K562 (cell line): ENCODE data around the gene UTP4. TPM values are rescaled to one million over a fixed set of nuclear protein-coding genes. Genes with fewer than 3 reads are reported as not detected.

ENCODE experiments used
- CBX3 ChIP-seq, 2 experiments: IDR thresholded peaks; 1 replicate in 1 of 2; 2 replicates in 1 of 2; pipeline ENCODE4 v1.6.1; 2012; ENCODE audit warnings: inconsistent platforms in 2 of 2, low read length in 2 of 2, borderline replicate concordance in 1 of 2, control low read depth in 1 of 2
- E2F3 ChIP-seq: fragments of 250-450 bp; sonication (Bioruptor Pico); IDR thresholded peaks from 2 replicates; pipeline ENCODE4 v1.4.0; 2020; ENCODE audit warnings: mild to moderate bottlenecking
- NBN ChIP-seq: fragments of 450-650 bp; IDR thresholded peaks from 2 replicates; pipeline ENCODE4 v1.6.1; 2016; ENCODE audit warnings: low read depth, mild to moderate bottlenecking
- NCOA1 ChIP-seq: fragments of 450-650 bp; IDR thresholded peaks from 2 replicates; pipeline ENCODE4 v1.6.1; 2016; ENCODE audit warnings: low read depth
- NEUROD1 ChIP-seq: fragments of 150-350 bp; IDR thresholded peaks from 2 replicates; pipeline ENCODE4 v1.6.1; 2014; ENCODE audit warnings: borderline replicate concordance, low read length, low read depth; ENCODE audit not compliant: partially characterized antibody
- SMARCC2 ChIP-seq: fragments of 450-650 bp; IDR thresholded peaks from 2 replicates; pipeline ENCODE4 v1.6.1; 2017; ENCODE audit warnings: antibody characterized with exemption, moderate library complexity, mild to moderate bottlenecking, low read depth
- SRSF9 ChIP-seq: fragments of 200-400 bp; formaldehyde crosslinking; IDR thresholded peaks from 2 replicates; pipeline ENCODE4 v1.6.1; 2017; ENCODE audit warnings: low read depth, low read length, borderline replicate concordance
- THRAP3 ChIP-seq: fragments of 450-650 bp; IDR thresholded peaks from 2 replicates; pipeline ENCODE4 v1.6.1; 2016; ENCODE audit warnings: mild to moderate bottlenecking, inconsistent platforms, borderline replicate concordance
- ZBED1 ChIP-seq: IDR thresholded peaks from 2 replicates; pipeline ENCODE4 v1.6.1; 2014
- ZNF384 ChIP-seq: IDR thresholded peaks from 2 replicates; pipeline ENCODE4 v1.6.1; 2012; ENCODE audit warnings: low read depth, low read length, improper control_type of control experiment
- ZNF785 ChIP-seq: fragments of 250-450 bp; sonication (Bioruptor Pico); IDR thresholded peaks from 2 replicates; pipeline ENCODE4 v1.4.0; 2020; ENCODE audit warnings: mild to moderate bottlenecking
- polyA plus RNA-seq, 8 experiments: library from polyadenylated mRNA; depleted of rRNA in 4 of 8; stranded (reverse) in 5 of 8; unstranded in 3 of 8; fragments of >200 nt; fragmentation: Nextera tagmentation in 2 of 8; fragmentation: Illumina TruSeq in 1 of 8; extraction: Ambion mirVana in 2 of 8; extraction: Trizol in 1 of 8; gene quantifications; 2 replicates each; pipeline versions ENCODE4 v1.2.1 to v1.2.3, GENCODE V29; 2011 to 2014; ENCODE audit warnings: inconsistent platforms in 1 of 8, missing spikeins in 1 of 8
- total RNA-seq, 7 experiments: library from RNA; depleted of rRNA in 6 of 7; stranded (reverse); fragments of >200 nt in 6 of 7; fragmentation: Illumina TruSeq in 2 of 7; extraction: Trizol in 2 of 7; gene quantifications; 2 replicates each; pipeline versions ENCODE4 v1.2.1 to v1.2.3, GENCODE V29; 2011 to 2021; ENCODE audit warnings: low replicate concordance in 1 of 7
- TF ChIP-seq, protein P1 (sequence below): fragments of 450-650 bp; IDR thresholded peaks from 2 replicates; pipeline ENCODE4 v1.7.1; 2018; ENCODE audit warnings: mild to moderate bottlenecking, low read depth; ENCODE audit not compliant: partially characterized antibody
- TF ChIP-seq, protein P2 (sequence below): fragments of 250-450 bp; sonication (Bioruptor Pico); IDR thresholded peaks from 2 replicates; pipeline ENCODE4 v1.5.1; 2021; ENCODE audit warnings: mild to moderate bottlenecking
- TF ChIP-seq, protein P3 (sequence below), 2 experiments: fragments of 450-650 bp; conservative IDR thresholded peaks; 2 replicates each; pipeline ENCODE4 v1.6.1; 2017; ENCODE audit warnings: mild to moderate bottlenecking in 2 of 2, moderate library complexity in 2 of 2
- TF ChIP-seq, protein P4 (sequence below): fragments of 450-650 bp; formaldehyde crosslinking; IDR thresholded peaks from 2 replicates; pipeline ENCODE4 v1.4.0; 2020; ENCODE audit warnings: mild to moderate bottlenecking, moderate library complexity
- TF ChIP-seq, protein P5 (sequence below), 3 experiments: fragments of 200-800 bp in 1 of 3; fragments of 250-450 bp in 1 of 3; fragments of 450-650 bp in 1 of 3; sonication (Bioruptor Pico) in 1 of 3; sonication (Bioruptor generic) in 1 of 3; formaldehyde crosslinking in 1 of 3; IDR thresholded peaks; 2 replicates each; pipeline versions ENCODE4 v1.6.1 to v1.8.0; 2016 to 2022; ENCODE audit warnings: mild to moderate bottlenecking in 2 of 3, missing genetic modification characterization in 2 of 3, missing compliant biosample characterization in 1 of 3, moderate library complexity in 1 of 3

UTP4 gene
- total and polyA plus RNA-seq, 9 of the 15 experiments (the other 6 are each of a cell fraction or from before 2014, with no cell fraction given), result 46.1 to 203 (median 145) TPM

DNA sequence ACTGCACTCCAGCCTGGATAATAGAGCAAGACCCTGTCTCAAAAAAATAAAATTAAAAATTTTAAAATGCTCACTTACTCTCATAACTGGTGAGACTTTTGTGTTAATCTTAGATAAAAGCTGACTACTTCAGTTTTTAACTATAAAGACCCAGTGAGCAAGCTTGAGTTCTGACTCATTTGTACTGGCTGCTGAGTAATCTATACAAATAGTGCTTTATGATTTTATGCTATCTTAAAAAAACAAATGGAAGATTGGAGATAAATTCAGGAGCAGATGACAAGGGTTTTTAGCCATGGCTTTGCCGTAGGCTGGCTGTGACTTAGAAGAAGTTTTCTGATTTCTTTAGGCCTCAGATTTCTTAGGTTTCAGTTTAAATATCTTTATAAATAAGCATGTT, 85.0 kb downstream of the UTP4 start (continued):
- TF ChIP-seq NCOA1 (no peak), SRSF9 (no peak), NBN (no peak), SMARCC2 (peak; percentile 84), ZNF384 (no peak), E2F3 (CRISPR knock-in tag) (no peak), CBX3 (IDR thresholded peaks at IDR 0.05; ENCODE audit: borderline replicate concordance in 1 of 2, low read length in 2 of 2) (no peak), ZNF785 (CRISPR knock-in tag) (no peak), NEUROD1 (no peak), THRAP3 (no peak), ZBED1 (no peak)
- TF ChIP-seq, protein P1, sequence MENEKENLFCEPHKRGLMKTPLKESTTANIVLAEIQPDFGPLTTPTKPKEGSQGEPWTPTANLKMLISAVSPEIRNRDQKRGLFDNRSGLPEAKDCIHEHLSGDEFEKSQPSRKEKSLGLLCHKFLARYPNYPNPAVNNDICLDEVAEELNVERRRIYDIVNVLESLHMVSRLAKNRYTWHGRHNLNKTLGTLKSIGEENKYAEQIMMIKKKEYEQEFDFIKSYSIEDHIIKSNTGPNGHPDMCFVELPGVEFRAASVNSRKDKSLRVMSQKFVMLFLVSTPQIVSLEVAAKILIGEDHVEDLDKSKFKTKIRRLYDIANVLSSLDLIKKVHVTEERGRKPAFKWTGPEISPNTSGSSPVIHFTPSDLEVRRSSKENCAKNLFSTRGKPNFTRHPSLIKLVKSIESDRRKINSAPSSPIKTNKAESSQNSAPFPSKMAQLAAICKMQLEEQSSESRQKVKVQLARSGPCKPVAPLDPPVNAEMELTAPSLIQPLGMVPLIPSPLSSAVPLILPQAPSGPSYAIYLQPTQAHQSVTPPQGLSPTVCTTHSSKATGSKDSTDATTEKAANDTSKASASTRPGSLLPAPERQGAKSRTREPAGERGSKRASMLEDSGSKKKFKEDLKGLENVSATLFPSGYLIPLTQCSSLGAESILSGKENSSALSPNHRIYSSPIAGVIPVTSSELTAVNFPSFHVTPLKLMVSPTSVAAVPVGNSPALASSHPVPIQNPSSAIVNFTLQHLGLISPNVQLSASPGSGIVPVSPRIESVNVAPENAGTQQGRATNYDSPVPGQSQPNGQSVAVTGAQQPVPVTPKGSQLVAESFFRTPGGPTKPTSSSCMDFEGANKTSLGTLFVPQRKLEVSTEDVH, result no peak
- TF ChIP-seq, protein P2, sequence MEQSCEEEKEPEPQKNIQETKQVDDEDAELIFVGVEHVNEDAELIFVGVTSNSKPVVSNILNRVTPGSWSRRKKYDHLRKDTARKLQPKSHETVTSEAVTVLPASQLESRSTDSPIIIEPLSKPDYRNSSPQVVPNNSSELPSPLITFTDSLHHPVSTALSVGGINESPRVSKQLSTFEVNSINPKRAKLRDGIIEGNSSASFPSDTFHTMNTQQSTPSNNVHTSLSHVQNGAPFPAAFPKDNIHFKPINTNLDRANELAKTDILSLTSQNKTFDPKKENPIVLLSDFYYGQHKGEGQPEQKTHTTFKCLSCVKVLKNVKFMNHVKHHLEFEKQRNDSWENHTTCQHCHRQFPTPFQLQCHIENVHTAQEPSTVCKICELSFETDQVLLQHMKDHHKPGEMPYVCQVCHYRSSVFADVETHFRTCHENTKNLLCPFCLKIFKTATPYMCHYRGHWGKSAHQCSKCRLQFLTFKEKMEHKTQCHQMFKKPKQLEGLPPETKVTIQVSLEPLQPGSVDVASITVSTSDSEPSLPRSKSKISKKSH, result no peak
- TF ChIP-seq, protein P3, sequence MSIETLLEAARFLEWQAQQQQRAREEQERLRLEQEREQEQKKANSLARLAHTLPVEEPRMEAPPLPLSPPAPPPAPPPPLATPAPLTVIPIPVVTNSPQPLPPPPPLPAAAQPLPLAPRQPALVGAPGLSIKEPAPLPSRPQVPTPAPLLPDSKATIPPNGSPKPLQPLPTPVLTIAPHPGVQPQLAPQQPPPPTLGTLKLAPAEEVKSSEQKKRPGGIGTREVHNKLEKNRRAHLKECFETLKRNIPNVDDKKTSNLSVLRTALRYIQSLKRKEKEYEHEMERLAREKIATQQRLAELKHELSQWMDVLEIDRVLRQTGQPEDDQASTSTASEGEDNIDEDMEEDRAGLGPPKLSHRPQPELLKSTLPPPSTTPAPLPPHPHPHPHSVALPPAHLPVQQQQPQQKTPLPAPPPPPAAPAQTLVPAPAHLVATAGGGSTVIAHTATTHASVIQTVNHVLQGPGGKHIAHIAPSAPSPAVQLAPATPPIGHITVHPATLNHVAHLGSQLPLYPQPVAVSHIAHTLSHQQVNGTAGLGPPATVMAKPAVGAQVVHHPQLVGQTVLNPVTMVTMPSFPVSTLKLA (conservative IDR thresholded peaks at IDR 0.05), result peak in 1 of 2 experiments; percentile 26; a peak in 1 of 4 replicates
- TF ChIP-seq, protein P4, sequence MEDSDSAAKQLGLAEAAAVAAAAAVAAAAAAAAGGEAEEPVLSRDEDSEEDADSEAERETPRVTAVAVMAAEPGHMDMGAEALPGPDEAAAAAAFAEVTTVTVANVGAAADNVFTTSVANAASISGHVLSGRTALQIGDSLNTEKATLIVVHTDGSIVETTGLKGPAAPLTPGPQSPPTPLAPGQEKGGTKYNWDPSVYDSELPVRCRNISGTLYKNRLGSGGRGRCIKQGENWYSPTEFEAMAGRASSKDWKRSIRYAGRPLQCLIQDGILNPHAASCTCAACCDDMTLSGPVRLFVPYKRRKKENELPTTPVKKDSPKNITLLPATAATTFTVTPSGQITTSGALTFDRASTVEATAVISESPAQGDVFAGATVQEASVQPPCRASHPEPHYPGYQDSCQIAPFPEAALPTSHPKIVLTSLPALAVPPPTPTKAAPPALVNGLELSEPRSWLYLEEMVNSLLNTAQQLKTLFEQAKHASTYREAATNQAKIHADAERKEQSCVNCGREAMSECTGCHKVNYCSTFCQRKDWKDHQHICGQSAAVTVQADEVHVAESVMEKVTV (CRISPR knock-in tag), result no peak
- TF ChIP-seq, protein P5, sequence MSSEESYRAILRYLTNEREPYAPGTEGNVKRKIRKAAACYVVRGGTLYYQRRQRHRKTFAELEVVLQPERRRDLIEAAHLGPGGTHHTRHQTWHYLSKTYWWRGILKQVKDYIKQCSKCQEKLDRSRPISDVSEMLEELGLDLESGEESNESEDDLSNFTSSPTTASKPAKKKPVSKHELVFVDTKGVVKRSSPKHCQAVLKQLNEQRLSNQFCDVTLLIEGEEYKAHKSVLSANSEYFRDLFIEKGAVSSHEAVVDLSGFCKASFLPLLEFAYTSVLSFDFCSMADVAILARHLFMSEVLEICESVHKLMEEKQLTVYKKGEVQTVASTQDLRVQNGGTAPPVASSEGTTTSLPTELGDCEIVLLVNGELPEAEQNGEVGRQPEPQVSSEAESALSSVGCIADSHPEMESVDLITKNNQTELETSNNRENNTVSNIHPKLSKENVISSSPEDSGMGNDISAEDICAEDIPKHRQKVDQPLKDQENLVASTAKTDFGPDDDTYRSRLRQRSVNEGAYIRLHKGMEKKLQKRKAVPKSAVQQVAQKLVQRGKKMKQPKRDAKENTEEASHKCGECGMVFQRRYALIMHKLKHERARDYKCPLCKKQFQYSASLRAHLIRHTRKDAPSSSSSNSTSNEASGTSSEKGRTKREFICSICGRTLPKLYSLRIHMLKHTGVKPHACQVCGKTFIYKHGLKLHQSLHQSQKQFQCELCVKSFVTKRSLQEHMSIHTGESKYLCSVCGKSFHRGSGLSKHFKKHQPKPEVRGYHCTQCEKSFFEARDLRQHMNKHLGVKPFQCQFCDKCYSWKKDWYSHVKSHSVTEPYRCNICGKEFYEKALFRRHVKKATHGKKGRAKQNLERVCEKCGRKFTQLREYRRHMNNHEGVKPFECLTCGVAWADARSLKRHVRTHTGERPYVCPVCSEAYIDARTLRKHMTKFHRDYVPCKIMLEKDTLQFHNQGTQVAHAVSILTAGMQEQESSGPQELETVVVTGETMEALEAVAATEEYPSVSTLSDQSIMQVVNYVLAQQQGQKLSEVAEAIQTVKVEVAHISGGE (CRISPR knock-in tag; IDR thresholded peaks at IDR 0.05), result no peak
